Dedifferentiated amniotic fluid mesenchymal stem cell (primary cell): ENCODE data around the gene NUDT8.
A peak's percentile ranks its signal among the peaks of the same experiment; 100 is the strongest.

Experiments used
- DNase-seq: peaks from one replicate; pipeline ENCODE4 v3.0.0-alpha.2; 2016; ENCODE audit errors: extremely low spot score

NUDT8 gene

GRCh38 chr11:67629386-67630227 is at the start of gene NUDT8:
TSS of gene NUDT8 (minus strand) at chr11:67629937. CDS start at chr11:67629911, 26 bp downstream.
- peak; percentile 71 for DNase-seq

GRCh38 chr11:67675058-67675747 is 45.5 kb upstream of the NUDT8 start:
- no peak for DNase-seq

- no peak for DNase-seq
These were observed 44.7 kb upstream of the NUDT8 start, which contains the start of gene ALDH3B2 for GRCh38 chr11:67674442-67674871. TSS of gene ALDH3B2 (minus strand) at chr11:67674623. CDS start at chr11:67666935, 7,688 bp downstream.

- DNase-seq, result no peak
These were observed 44.2 kb upstream of the NUDT8 start for GRCh38 chr11:67673902-67674301.

GRCh38 chr11:67673358-67673757 is 43.6 kb upstream of the NUDT8 start:
- DNase-seq, result no peak

- no peak for DNase-seq
These were observed 41.4 kb upstream of the NUDT8 start for GRCh38 chr11:67671211-67671520.

GRCh38 chr11:67670316-67671210 is 40.8 kb upstream of the NUDT8 start:
- DNase-seq, result no peak

- DNase-seq, result no peak
These were observed 38.4 kb upstream of the NUDT8 start for GRCh38 chr11:67668192-67668551.

GRCh38 chr11:67667490-67668191 is 37.9 kb upstream of the NUDT8 start:
- DNase-seq, result no peak

GRCh38 chr11:67666676-67667489 is 37.1 kb upstream of the NUDT8 start:
- DNase-seq, result no peak

- no peak for DNase-seq
These were observed 36.5 kb upstream of the NUDT8 start for GRCh38 chr11:67666303-67666645.

GRCh38 chr11:67665541-67666302 is 36.0 kb upstream of the NUDT8 start:
- DNase-seq, result no peak

- no peak for DNase-seq
These were observed 35.2 kb upstream of the NUDT8 start for GRCh38 chr11:67664696-67665540.

GRCh38 chr11:67664213-67664585 is 34.5 kb upstream of the NUDT8 start:
- no peak for DNase-seq

- DNase-seq, result no peak
These were observed 33.9 kb upstream of the NUDT8 start for GRCh38 chr11:67663532-67664212.

- no peak for DNase-seq
These were observed 33.2 kb upstream of the NUDT8 start for GRCh38 chr11:67662835-67663531.

- no peak for DNase-seq
These were observed 32.6 kb upstream of the NUDT8 start for GRCh38 chr11:67662142-67662834.
